Calu3 (cell line): ENCODE measurements around the gene C11orf52. TPM values are rescaled to one million over a fixed set of nuclear protein-coding genes. Genes with fewer than 3 reads are reported as not detected.

ENCODE experiments used
- Bru-seq: library from RNA; stranded (reverse); fragments of 400-500 nt; gene quantifications from one replicate; lab custom pipeline; 2021; lab: Mats Ljungman, UMichigan
- BruChase-seq, 2 experiments: library from RNA; stranded (reverse); fragments of 400-500 nt; gene quantifications; one replicate each; lab custom pipeline; 2021; lab: Mats Ljungman, UMichigan
- BruUV-seq: library from RNA; stranded (reverse); fragments of 400-500 nt; replicated peaks from 2 replicates; lab custom pipeline; 2021; lab: Mats Ljungman, UMichigan
- CTCF ChIA-PET: fragments of 300-600 bp; sonication (Branson Sonifier 250); formaldehyde crosslinking; loops from one replicate; lab custom pipeline; 2022; ENCODE audit warnings: antibody characterized with exemption; lab: Charles Lee
- DNase-seq: peaks from one replicate; pipeline ENCODE4 v3.0.0; 2022
- H3K27ac Mint-ChIP-seq: one replicate; pipeline ENCODE4 v1.8.0; 2022; ENCODE audit warnings: mixed read lengths; ENCODE audit not compliant: unreplicated experiment
- H3K27me3 Mint-ChIP-seq: one replicate; pipeline ENCODE4 v1.8.0; 2022; ENCODE audit warnings: mixed read lengths; ENCODE audit not compliant: unreplicated experiment
- H3K36me3 Mint-ChIP-seq: one replicate; pipeline ENCODE4 v1.8.0; 2022; ENCODE audit warnings: mild to moderate bottlenecking, moderate library complexity, mixed read lengths; ENCODE audit not compliant: insufficient read depth, unreplicated experiment
- H3K4me1 Mint-ChIP-seq: one replicate; pipeline ENCODE4 v1.8.0; 2022; ENCODE audit warnings: mild to moderate bottlenecking, low read depth, mixed read lengths; ENCODE audit not compliant: unreplicated experiment
- H3K4me3 Mint-ChIP-seq: one replicate; pipeline ENCODE4 v1.8.0; 2022; ENCODE audit warnings: mild to moderate bottlenecking, low read depth, moderate library complexity, mixed read lengths; ENCODE audit not compliant: unreplicated experiment
- H3K9me3 Mint-ChIP-seq: one replicate; pipeline ENCODE4 v1.8.0; 2022; ENCODE audit warnings: low read depth, mixed read lengths; ENCODE audit not compliant: unreplicated experiment
- CTCF ChIP-seq: fragments of 200-600 bp; IDR thresholded peaks from one replicate; pipeline ENCODE4 v1.8.0; 2022; ENCODE audit warnings: antibody characterized with exemption; ENCODE audit not compliant: unreplicated experiment
- intact Hi-C: fragments of 100-400 bp; cut with micrococcal nuclease; formaldehyde crosslinking; loops from one replicate; pipeline ENCODE4 v1.10.0; 2022; ENCODE audit not compliant: unreplicated experiment
- long read RNA-seq: library from polyadenylated mRNA; stranded (forward); transcript quantifications from one replicate; pipeline ENCODE4 v2.0.0, GENCODE V29; 2022
- total RNA-seq: library from RNA; stranded (reverse); gene quantifications from 2 replicates; pipeline ENCODE4 v1.2.3, GENCODE V29; 2022

The C11orf52 gene
- total RNA-seq (6.2 and 7.9 TPM in 2 replicates), Bru-seq, nascent RNA (percentile 42 among the genes with signal in this experiment), BruChase-seq, experiment 1, labeled RNA remaining after a 6-hour chase (not detected), BruChase-seq, experiment 2, labeled RNA remaining after a 2-hour chase (percentile 36 among the genes with signal in this experiment)
- long read RNA-seq, transcript C11orf52-201 (4 exons, 1,141 nt): major isoform, 10 of 11 reads
- long read RNA-seq, partial matches to known transcripts: 0 of 11 reads
- long read RNA-seq, other reads (novel, unspliced or antisense): 1 of 11 reads

- Mint-ChIP-seq H3K36me3 (peaks cover 7% of the 10 kb centered on the region), H3K27me3 (no peaks in the 10 kb centered on the region), H3K27ac (peak within 1 kb of the TSS; percentile 77), H3K9me3 (no peaks in the 10 kb centered on the region), H3K4me1 (peaks cover 6% of the 10 kb centered on the region), H3K4me3 (peak within 1 kb of the TSS; percentile 70)
- peak; percentile 78 for DNase-seq
- no TSS peak for BruUV-seq
- intact Hi-C loops: no loop called here
- CTCF ChIA-PET: interaction anchor here (1.2 kb wide), 2 partner anchors 8 to 63 kb away, joined by 4 to 9 read pairs; no protein-coding TSS in a partner anchor
- no peak for TF ChIP-seq CTCF
Measured at GRCh38 chr11:111918390-111919256, at the start of gene C11orf52. TSS of gene C11orf52 (plus strand) at chr11:111918913. CDS start at chr11:111918973, 60 bp downstream.

GRCh38 chr11:111870113-111870512 lies 48.6 kb upstream of the C11orf52 start:
- no TSS peak for BruUV-seq
- no peak overlapping the region for H3K27ac Mint-ChIP-seq

GRCh38 chr11:111870522-111870885 lies 48.2 kb upstream of the C11orf52 start:
- H3K27ac Mint-ChIP-seq: no peak overlapping the region
- H3K4me3 Mint-ChIP-seq: peak overlapping the region; percentile 78
- CTCF ChIA-PET: interaction anchor here (0.6 to 2.5 kb wide), 4 partner anchors 57 to 408 kb away, joined by 3 to 12 read pairs (median 7); partner anchors contain the start of gene BTG4
- H3K4me1 Mint-ChIP-seq: no peaks in the 10 kb centered on the region
- peaks cover 14% of the 10 kb centered on the region for H3K36me3 Mint-ChIP-seq
- H3K27me3 Mint-ChIP-seq: no peaks in the 10 kb centered on the region
- H3K9me3 Mint-ChIP-seq: no peaks in the 10 kb centered on the region
- BruUV-seq: no TSS peak
- no peak for TF ChIP-seq CTCF
- intact Hi-C loops: loop anchor here (10.0 kb wide), 1 partner anchor 204 kb away; the partner anchor contains the start of genes NKAPD1 and PIH1D2
- no peak for DNase-seq

More at GRCh38 chr11:111870113-111870512, 48.6 kb upstream of the C11orf52 start:
- H3K4me3 Mint-ChIP-seq: peak overlapping the region; percentile 78
- peaks cover 14% of the 10 kb centered on the region for H3K36me3 Mint-ChIP-seq
- TF ChIP-seq CTCF: no peak
- no peak for DNase-seq
- intact Hi-C loops: loop anchor here (10.0 kb wide), 1 partner anchor 205 kb away; the partner anchor contains the start of genes NKAPD1 and PIH1D2
- no peaks in the 10 kb centered on the region for H3K4me1 Mint-ChIP-seq
- CTCF ChIA-PET: interaction anchor here (1.1 to 2.5 kb wide), 3 partner anchors 57 to 358 kb away, joined by 3 to 12 read pairs (median 11); partner anchors contain the start of gene BTG4
- H3K9me3 Mint-ChIP-seq: no peaks in the 10 kb centered on the region
- H3K27me3 Mint-ChIP-seq: no peaks in the 10 kb centered on the region
